HG03558 (cell line): ENCODE results near the gene TECTB.

Experiments used
- ATAC-seq: cut with Tn5 transposase; IDR thresholded peaks from one replicate; pipeline ENCODE4 v1.9.1; 2021; ENCODE audit warnings: moderate number of reproducible peaks; ENCODE audit not compliant: unreplicated experiment; ENCODE audit errors: extremely low read depth

The TECTB gene

DNA sequence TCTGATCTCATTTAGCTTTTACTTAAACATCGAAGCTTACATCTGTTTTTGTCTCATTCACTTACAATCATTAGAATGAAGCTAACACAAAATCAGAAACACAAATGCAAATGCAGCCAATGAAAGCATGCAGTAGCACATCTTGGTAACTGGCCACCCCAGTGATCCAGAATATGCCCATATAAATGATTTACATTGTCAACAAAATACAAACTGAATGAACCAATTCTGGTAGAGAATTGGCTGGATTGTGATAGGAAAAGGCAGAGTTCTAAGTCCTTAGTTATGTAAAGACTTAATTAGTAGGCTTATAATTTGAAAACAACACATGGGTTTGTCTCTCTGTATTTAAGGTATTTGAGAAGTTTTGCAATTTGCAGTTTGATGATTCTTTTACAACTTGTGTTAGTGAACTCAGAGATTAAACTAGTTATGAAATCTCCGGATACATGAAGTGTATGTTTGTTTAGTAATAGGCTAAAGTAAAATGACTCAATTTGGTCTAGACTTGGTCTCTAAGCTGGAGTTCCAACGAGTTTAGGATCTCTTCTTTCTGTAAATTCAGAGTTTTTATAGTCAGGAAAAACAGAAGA is 21.2 kb downstream of the TECTB start:
- ATAC-seq = no peak

DNA sequence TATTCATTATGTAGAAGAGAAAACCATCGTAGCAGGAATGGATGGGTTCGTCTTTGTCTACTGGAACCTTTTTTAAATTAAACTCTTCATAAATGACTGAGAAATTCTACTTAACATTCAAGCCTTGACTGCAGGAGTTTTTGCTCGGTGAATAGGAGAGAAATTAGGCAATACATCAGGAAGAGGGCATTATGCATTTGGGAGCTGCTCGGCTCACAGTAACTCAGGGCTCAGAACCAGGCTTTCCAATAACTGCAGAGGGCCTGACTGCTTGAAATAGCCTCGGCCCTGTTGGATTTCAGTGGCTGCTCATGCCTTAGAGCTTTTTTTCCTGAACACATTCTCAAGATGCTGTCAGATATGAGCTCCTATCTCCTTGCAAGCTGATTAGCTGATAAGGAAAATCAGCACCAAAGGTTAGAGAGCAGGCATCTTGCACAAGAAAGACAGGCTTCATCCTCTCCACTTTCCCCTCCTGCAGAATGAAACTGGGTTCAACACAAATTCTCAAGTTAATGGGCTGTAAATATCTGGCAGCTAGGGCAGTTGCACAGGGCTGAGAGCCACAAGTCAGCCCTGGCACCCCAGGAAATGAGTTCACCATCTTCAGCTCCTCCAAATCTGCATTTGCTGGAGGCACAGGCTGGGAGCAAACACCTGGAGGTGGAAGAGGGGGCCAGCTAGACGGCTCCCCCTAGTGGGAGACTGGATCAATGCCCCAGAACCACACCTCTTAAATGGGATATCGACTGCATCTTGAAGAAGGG is 24.3 kb downstream of the TECTB start:
- ATAC-seq = no peak

DNA sequence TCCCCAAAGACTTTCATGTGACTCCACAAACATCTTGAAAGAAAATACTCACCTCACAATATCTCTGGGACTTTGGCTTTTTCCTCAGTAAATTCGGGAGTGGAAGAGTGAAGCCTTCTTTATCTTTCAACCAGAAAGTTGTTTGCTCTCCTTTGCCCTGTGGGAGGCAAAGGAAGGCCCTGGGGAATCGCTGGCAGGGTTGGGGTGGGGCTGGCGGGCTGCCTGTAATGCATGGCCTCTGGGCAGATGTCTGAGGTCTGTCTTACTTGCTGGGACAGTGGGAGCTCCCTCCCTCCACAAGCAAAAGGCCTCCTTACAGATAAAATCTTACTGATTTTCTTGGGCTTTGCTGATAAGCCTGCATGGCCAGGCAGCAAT is 24.9 kb downstream of the TECTB start:
- no peak for ATAC-seq

- no peak for ATAC-seq
Measured at GRCh38 chr10:112311481-112311880, 28.3 kb downstream of the TECTB start.

GRCh38 chr10:112313234-112313633 is 30.0 kb downstream of the TECTB start:
- no peak for ATAC-seq

GRCh38 chr10:112313911-112314310 is 30.7 kb downstream of the TECTB start:
- ATAC-seq = no peak

DNA sequence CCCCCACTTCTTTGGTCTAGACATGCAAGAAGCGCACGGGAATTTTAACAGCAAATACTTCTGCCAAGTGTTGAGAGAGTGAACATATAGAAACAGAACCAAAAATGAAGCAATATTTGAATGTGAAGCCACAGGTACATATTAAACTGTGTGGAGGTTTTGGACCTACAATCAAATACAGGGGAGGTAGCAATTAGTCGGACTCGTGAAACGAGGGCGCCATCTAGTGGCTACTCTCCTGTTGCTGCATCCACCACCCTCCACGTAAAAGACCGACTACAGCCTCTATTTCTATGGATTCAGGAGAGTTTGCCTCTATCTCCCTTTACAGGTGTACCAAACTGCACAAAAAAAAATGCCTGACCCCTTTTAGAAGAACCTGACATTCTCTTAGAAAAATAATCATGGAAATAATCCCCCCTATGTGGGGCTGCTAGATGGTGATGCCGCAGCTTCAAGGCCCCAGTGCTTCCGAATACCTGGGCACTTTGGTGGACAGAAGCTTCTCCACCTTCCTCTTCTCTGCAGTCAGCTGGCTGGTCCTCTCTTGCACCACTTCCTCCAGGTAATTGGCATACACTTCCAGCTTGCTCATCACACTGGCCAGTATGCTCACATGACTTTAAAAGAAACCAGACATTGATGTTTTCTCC is 31.7 kb downstream of the TECTB start:
- ATAC-seq = no peak

GRCh38 chr10:112327678-112328077 is 44.5 kb downstream of the TECTB start:
- ATAC-seq = no peak

DNA sequence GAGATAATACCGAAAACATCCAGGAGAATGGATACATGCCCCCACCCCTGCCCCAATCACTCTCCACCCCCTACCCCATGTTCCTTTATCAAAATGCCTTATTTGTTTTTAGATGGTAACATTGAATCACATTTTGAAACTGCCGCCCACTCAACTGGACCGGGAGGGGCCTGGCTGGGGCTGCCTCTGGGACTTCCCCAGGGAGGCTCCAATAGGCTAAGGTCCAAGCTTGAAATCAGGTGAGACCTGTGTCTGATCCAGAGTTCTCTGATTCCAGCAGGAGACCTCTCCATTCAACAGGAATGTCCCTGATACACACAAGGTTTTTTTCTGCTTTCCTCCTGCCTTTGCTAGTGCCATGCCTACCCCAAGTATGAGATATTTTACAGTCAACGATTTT is 47.0 kb downstream of the TECTB start:
- no peak for ATAC-seq

DNA sequence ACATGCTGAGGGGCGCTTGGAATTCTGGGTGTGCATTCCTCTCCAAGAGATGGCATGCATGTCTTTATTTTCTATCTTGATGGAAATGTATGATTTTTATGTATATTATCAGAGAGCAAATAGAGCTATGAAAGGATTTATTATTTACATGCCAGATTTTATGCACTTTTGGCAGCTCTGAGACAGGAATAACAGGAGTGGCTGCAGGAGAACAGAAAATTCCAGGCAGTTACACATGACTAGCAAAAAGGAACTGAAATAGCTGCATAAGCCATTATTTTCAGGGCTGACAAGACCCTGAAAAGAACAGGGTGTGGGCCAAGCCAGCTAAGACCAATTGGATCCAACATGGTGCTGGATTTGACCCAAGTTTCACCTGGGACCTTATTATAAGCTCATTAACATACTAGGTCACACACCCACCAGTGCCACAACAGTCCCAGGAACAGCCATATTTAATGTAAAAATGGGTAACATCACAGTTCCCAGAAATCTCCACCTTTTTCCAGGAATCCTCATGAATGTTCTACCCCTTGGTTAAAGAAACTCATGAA is 47.5 kb downstream of the TECTB start:
- no peak for ATAC-seq

- ATAC-seq = no peak
Measured at GRCh38 chr10:112332022-112332421, 48.8 kb downstream of the TECTB start.

- ATAC-seq = no peak
Measured at GRCh38 chr10:112332509-112333228, 49.5 kb downstream of the TECTB start.

DNA sequence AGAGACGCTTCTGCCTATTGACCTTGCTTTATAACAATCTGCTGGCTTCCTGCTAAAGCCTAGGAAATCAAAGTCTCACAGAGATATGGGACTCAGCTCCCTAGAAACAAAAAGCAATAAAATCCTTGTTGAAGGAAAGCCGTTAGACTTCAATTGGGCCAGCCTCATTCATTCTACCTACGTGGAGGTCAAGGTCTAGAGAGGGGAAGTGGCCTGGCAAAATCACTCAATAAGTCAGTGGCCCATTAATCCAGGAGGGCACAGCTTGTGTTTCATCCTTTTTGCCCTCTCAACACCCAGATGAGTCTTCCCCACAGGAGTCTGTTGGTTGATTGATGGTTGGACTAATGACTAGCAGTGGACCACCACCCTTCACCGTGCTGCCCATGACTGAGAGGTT is 50.3 kb downstream of the TECTB start:
- no peak for ATAC-seq

GRCh38 chr10:112335111-112335867 is 52.1 kb downstream of the TECTB start:
- ATAC-seq = no peak

DNA sequence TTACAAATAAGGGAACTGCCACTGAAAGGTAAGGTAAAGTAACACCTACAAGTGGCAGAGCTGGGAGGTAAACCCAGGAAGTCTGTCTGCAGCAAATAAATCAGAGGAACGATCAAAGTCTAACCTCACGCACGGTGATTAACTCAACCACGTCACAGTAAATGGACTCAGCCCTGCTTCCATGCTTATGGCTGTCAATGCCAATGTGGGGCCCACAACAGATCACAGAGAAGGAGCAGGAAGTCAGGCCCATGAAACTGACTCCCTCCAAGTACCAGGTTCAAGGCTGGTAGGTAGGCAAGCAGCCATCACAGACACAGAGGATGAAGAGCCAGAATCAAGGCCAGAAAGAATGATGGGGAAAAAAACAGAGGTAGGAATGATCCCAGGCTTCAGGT is 52.7 kb downstream of the TECTB start:
- no peak for ATAC-seq

- no peak for ATAC-seq
Measured at GRCh38 chr10:112336556-112337201, 53.5 kb downstream of the TECTB start.

DNA sequence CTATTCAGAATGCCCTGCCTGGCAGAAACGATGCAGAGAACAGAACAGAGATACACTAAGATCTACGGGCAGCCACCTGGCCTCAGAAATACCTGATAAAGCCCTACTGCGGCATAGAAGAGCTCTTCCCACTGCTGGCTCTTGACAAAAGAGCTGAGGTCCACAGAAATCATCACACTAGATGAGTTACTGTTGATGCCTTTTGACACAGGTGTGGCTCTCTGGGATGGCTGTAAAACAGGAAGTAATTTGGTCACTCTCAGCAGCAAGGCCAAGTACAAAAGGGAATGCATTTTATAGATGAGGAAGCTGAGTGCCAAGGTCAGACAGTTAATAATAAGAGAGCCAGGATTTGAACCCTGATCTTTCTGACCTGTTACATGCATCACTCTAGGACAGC is 55.8 kb downstream of the TECTB start:
- no peak for ATAC-seq

GRCh38 chr10:112340601-112341000 is 57.4 kb downstream of the TECTB start:
- ATAC-seq = no peak

- ATAC-seq = no peak
Measured at GRCh38 chr10:112343056-112343806, 60.0 kb downstream of the TECTB start.
